Mesendoderm (in vitro differentiated cells): ENCODE results near the gene TBC1D8.

Experiments
- DNase-seq: peaks from one replicate; pipeline ENCODE4 v3.0.0; 2013
- H2AK5ac ChIP-seq: 2 replicates; pipeline ENCODE4 v1.6.1; 2013; ENCODE audit warnings: low read length, inconsistent platforms
- H2BK120ac ChIP-seq: 2 replicates; pipeline ENCODE4 v1.6.1; 2013; ENCODE audit warnings: low read depth, mild to moderate bottlenecking, low read length, moderate library complexity, mixed read lengths
- H2BK15ac ChIP-seq: replicated peaks from 2 replicates; pipeline ENCODE4 v1.6.1; 2013; ENCODE audit warnings: low read depth, mild to moderate bottlenecking, moderate library complexity
- H2BK5ac ChIP-seq: 2 replicates; pipeline ENCODE4 v1.6.1; 2013; ENCODE audit warnings: low read length, inconsistent platforms
- H3K18ac ChIP-seq: 2 replicates; pipeline ENCODE4 v1.6.1; 2013; ENCODE audit warnings: mild to moderate bottlenecking, low read length, mixed read lengths
- H3K23ac ChIP-seq: one replicate; pipeline ENCODE4 v1.6.1; 2013; ENCODE audit warnings: low read length
- H3K27ac ChIP-seq: 2 replicates; pipeline ENCODE4 v1.5.1; 2013; ENCODE audit warnings: low read depth, mild to moderate bottlenecking, inconsistent platforms, low read length, moderate library complexity
- H3K27me3 ChIP-seq: 2 replicates; pipeline ENCODE4 v1.6.1; 2013; ENCODE audit warnings: low read length, control low read depth, mild to moderate bottlenecking, inconsistent platforms; ENCODE audit not compliant: insufficient read depth, poor library complexity
- H3K36me3 ChIP-seq: 2 replicates; pipeline ENCODE4 v1.6.1; 2013; ENCODE audit warnings: low read length, inconsistent platforms; ENCODE audit not compliant: control insufficient read depth, insufficient read depth
- H3K4ac ChIP-seq: one replicate; pipeline ENCODE4 v1.6.1; 2013; ENCODE audit warnings: low read depth, mild to moderate bottlenecking, low read length, moderate library complexity
- H3K4me1 ChIP-seq: 2 replicates; pipeline ENCODE4 v1.6.1; 2013; ENCODE audit warnings: low read depth, low read length, inconsistent platforms; ENCODE audit not compliant: control insufficient read depth
- H3K4me2 ChIP-seq: 2 replicates; pipeline ENCODE4 v1.6.1; 2013; ENCODE audit warnings: low read length
- H3K4me3 ChIP-seq: 2 replicates; pipeline ENCODE4 v1.5.1; 2013; ENCODE audit warnings: mild to moderate bottlenecking, low read length
- H3K56ac ChIP-seq: one replicate; pipeline ENCODE4 v1.6.1; 2013; ENCODE audit warnings: low read length
- H3K79me1 ChIP-seq: 2 replicates; pipeline ENCODE4 v1.6.1; 2013; ENCODE audit warnings: low read length, inconsistent platforms
- H3K79me2 ChIP-seq: 2 replicates; pipeline ENCODE4 v1.6.1; 2013; ENCODE audit warnings: mild to moderate bottlenecking, low read length; ENCODE audit not compliant: control insufficient read depth, insufficient read depth
- H3K9ac ChIP-seq: 2 replicates; pipeline ENCODE4 v1.6.1; 2013; ENCODE audit warnings: low read length, inconsistent platforms
- H4K5ac ChIP-seq: one replicate; pipeline ENCODE4 v1.6.1; 2013; ENCODE audit warnings: low read length
- H4K8ac ChIP-seq: one replicate; pipeline ENCODE4 v1.6.1; 2013; ENCODE audit warnings: low read depth, mild to moderate bottlenecking, control low read depth, low read length, moderate library complexity
- WGBS: extraction: QIAGEN DNeasy Blood & Tissue Kit; methylation state at CpG from one replicate; pipeline ENCODE4 v1.1.7; 2013; ENCODE audit warnings: low lambda C conversion rate, missing lambda C conversion rate; ENCODE audit not compliant: insufficient coverage; ENCODE audit errors: extremely low coverage; 5-methylcytosine and 5-hydroxymethylcytosine counted together

Gene TBC1D8

DNA sequence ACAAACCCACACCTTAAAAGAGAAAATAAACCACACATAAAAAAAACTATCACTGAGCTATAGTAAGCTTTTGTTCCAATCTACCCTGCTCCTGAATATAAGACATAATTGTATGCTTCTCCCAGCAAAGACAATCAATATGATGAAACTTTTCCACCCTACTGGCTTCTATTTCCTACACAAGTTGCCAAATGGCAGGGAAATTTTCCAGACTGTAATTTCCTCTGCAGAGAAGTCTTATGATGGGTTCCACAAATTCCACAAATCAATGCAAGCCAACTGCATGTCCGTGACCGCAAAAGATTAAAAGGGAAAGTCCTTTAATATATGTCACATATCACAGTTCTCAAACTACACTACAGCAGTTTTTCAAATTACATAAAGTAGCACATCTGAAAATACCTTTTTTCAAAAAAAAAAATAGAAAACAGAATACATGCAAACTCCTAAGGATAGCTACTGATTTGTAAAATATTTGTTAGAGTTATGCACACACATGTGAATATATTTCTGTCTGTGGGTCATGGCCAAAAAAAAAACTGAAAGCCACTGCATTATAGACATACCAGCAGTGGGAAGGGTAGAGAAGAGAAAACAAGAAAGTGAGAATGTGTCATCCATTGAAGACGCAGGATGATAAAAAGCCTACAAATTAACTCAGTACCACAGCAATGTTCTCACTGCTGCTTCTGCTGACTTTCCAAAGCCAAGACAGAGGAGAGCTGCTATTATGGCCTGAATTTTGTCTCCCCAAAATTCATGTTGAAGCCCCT is 87.6 kb downstream of the TBC1D8 start:
- no peak overlapping the region for H3K9ac ChIP-seq
- WGBS, result no CpG with 5 or more reads among the region's 3 CpGs
- no peak overlapping the region for H2AK5ac ChIP-seq
- no peaks in the 10 kb centered on the region for H3K79me1 ChIP-seq
- no peak overlapping the region for H3K18ac ChIP-seq
- H3K79me2 ChIP-seq, result no peaks in the 10 kb centered on the region
- no peak overlapping the region for H4K5ac ChIP-seq
- no peak overlapping the region for H4K8ac ChIP-seq
- no peak overlapping the region for H3K4ac ChIP-seq
- no peaks in the 10 kb centered on the region for H3K36me3 ChIP-seq
- H3K4me2 ChIP-seq, result no peak overlapping the region
- DNase-seq, result no peak
- no peak overlapping the region for H3K56ac ChIP-seq
- H3K23ac ChIP-seq, result no peak overlapping the region
- H2BK5ac ChIP-seq, result no peak overlapping the region
- no peaks in the 10 kb centered on the region for H3K4me1 ChIP-seq
- H2BK15ac ChIP-seq, result no peak overlapping the region
- no peaks in the 10 kb centered on the region for H3K27me3 ChIP-seq
- H3K27ac ChIP-seq, result no peak overlapping the region
- no peak overlapping the region for H2BK120ac ChIP-seq
- no peak overlapping the region for H3K4me3 ChIP-seq

DNA sequence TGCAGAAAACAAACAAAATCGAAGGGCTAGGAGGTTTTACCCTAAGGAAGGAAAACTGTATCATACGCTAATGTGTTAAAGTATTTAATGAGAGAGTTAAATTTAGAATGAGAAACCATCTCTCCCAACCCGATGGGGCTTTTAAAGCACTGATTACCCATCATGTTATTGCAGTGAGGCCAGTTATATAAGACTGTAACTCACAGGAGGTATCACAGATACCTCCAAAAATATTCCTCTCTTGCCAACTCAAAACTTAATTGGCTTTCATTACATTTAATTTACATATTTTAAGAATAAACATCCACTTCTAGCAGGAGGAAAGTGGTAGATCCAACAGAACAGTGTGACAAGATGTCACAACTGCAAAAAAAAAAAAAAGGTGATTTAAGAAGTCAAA is 92.8 kb downstream of the TBC1D8 start:
- Histone ChIP-seq H4K5ac (no peak overlapping the region), H2BK120ac (no peak overlapping the region), H3K9ac (no peak overlapping the region), H2AK5ac (no peak overlapping the region), H3K27ac (no peak overlapping the region), H3K79me2 (no peaks in the 10 kb centered on the region), H2BK15ac (no peak overlapping the region), H3K27me3 (no peaks in the 10 kb centered on the region), H3K18ac (no peak overlapping the region), H3K56ac (no peak overlapping the region), H3K4me1 (no peaks in the 10 kb centered on the region), H3K4me2 (no peak overlapping the region), H4K8ac (no peak overlapping the region), H3K36me3 (no peaks in the 10 kb centered on the region), H3K79me1 (no peaks in the 10 kb centered on the region), H3K23ac (no peak overlapping the region), H2BK5ac (no peak overlapping the region), H3K4ac (no peak overlapping the region), H3K4me3 (no peak overlapping the region)
- no CpG with 5 or more reads among the region's 3 CpGs for WGBS
- DNase-seq, result no peak

DNA sequence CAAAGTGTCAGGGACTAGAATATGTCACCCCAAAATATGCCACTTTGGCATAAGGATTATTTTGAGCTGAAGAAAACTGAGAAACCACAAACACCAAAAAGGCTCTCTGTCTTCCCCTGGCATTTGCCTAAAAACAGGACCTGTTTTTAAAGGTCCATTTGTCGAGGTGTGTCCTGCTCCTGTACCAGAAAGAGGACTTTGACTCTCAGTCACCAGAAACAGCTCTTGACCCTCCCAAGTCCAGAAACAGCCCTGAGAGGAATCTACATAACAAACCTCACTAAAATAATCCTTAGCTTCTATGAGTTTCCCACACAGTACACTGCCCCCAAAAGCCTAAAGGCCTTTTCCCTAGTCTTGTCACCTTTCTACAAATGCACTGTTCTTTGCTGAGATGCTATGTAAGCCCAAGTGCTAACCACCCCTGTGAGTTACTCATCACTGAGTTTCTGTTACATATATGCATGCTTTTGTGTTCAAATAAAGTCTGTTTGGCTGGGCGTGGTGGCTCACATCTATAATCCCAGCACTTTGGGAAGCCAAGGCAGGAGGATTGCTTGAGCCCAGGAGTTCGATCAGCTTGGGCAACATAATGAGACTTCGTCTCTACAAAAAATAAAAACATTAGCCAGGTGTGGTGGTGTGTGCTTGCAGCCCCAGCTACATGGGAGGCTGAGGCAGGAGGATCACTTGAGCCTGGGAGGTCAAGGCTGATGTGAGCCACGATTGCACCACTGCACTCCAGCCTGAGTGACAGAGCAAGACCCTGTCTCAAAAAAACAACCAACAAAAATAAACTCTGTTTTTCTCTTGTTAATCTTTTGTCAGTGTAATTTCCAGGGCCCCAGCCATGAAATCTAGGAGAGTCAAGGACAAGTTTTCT is 93.9 kb downstream of the TBC1D8 start:
- Histone ChIP-seq H2AK5ac (no peak overlapping the region), H4K8ac (no peak overlapping the region), H3K9ac (no peak overlapping the region), H3K36me3 (no peaks in the 10 kb centered on the region), H3K23ac (no peak overlapping the region), H2BK5ac (no peak overlapping the region), H3K4me2 (no peak overlapping the region), H2BK15ac (no peak overlapping the region), H2BK120ac (no peak overlapping the region), H3K4me3 (no peak overlapping the region), H3K27me3 (no peaks in the 10 kb centered on the region), H3K27ac (no peak overlapping the region), H3K79me2 (no peaks in the 10 kb centered on the region), H3K4ac (no peak overlapping the region), H3K79me1 (no peaks in the 10 kb centered on the region), H4K5ac (no peak overlapping the region), H3K4me1 (no peaks in the 10 kb centered on the region), H3K18ac (no peak overlapping the region), H3K56ac (no peak overlapping the region)
- WGBS, result no CpG with 5 or more reads among the region's 5 CpGs
- DNase-seq, result no peak

DNA sequence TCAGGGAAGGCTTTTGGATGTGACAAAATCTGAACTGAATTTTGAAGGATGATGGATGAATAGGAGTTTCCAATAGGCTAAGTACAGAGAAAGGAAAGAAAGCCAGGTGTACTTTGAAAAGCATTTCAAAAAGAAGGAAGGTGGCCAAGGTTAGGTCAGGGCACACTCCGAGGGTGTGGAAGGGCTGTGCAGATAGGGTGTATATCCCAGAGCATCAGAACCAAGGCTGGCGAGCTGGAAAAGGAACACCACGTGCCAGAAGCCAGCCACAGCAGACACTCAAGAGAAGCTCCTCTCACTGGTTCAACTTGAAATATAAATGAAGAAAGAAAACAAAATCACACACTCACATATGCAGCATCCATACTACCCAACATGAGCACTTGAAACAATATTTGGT is 98.1 kb downstream of the TBC1D8 start:
- H3K27ac ChIP-seq, result no peak overlapping the region
- no peak overlapping the region for H3K56ac ChIP-seq
- no peak overlapping the region for H4K8ac ChIP-seq
- no CpG with 5 or more reads among the region's 3 CpGs for WGBS
- no peaks in the 10 kb centered on the region for H3K4me1 ChIP-seq
- H2BK15ac ChIP-seq, result no peak overlapping the region
- H2BK120ac ChIP-seq, result no peak overlapping the region
- no peak overlapping the region for H3K23ac ChIP-seq
- no peak overlapping the region for H3K4ac ChIP-seq
- no peaks in the 10 kb centered on the region for H3K79me1 ChIP-seq
- H2BK5ac ChIP-seq, result no peak overlapping the region
- H2AK5ac ChIP-seq, result no peak overlapping the region
- no peak overlapping the region for H4K5ac ChIP-seq
- no peaks in the 10 kb centered on the region for H3K36me3 ChIP-seq
- no peaks in the 10 kb centered on the region for H3K79me2 ChIP-seq
- no peak overlapping the region for H3K18ac ChIP-seq
- no peaks in the 10 kb centered on the region for H3K27me3 ChIP-seq
- no peak for DNase-seq
- no peak overlapping the region for H3K9ac ChIP-seq
- no peak overlapping the region for H3K4me2 ChIP-seq
- no peak overlapping the region for H3K4me3 ChIP-seq

DNA sequence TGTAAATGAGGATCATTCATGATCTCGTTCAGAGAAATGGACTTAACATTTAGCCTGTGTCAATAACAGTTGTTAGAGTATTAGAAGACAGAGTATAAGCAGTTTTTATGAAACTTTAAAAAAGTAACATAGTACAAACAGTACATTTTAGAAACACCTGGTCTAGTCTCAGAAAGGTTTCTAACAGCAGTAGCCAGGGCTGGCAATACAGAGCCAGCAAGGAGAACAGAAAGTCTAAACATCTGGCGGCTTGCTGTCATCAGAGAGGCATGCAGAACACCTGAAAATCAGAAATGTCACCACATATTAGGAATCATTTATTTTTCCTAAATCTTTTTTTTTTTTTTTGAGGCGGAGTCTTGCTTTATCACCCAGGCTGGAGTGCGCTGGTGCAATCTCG is 99.0 kb downstream of the TBC1D8 start:
- Histone ChIP-seq H4K5ac (no peak overlapping the region), H3K56ac (no peak overlapping the region), H3K4ac (no peak overlapping the region), H3K4me3 (no peak overlapping the region), H3K4me2 (no peak overlapping the region), H2BK15ac (no peak overlapping the region), H3K23ac (no peak overlapping the region), H4K8ac (no peak overlapping the region), H3K36me3 (no peaks in the 10 kb centered on the region), H2AK5ac (no peak overlapping the region), H2BK120ac (no peak overlapping the region), H3K79me2 (no peaks in the 10 kb centered on the region), H3K27ac (no peak overlapping the region), H3K79me1 (no peaks in the 10 kb centered on the region), H3K9ac (no peak overlapping the region), H3K27me3 (no peaks in the 10 kb centered on the region), H2BK5ac (no peak overlapping the region), H3K18ac (no peak overlapping the region), H3K4me1 (no peaks in the 10 kb centered on the region)
- no CpG with 5 or more reads among the region's 5 CpGs for WGBS
- DNase-seq, result no peak
